ENCODE data around the gene MPC1. TPM values are rescaled to one million over a fixed set of nuclear protein-coding genes. Genes with fewer than 3 reads are reported as not detected.
"Not testable (repeated sequence)": the region's sequence is repeated elsewhere in the genome, so short reads cannot be mapped to it uniquely, and the experiment has no call there.

Gene MPC1
- total and polyA plus RNA-seq, 9 donors, result 64.7 to 98.0 (median 71.2) TPM

- no peaks in the 10 kb centered on the region for H3K9me3 ChIP-seq (replicated peaks; ENCODE audit: control insufficient read depth, low read depth, low read length)
- no peak overlapping the region for H3K27ac ChIP-seq (ENCODE audit: low read length)
- H3K4me1 ChIP-seq (ENCODE audit: control insufficient read depth, insufficient read depth, low read length), result no peaks in the 10 kb centered on the region
- no peaks in the 10 kb centered on the region for H3K36me3 ChIP-seq (ENCODE audit: control insufficient read depth, insufficient read depth, low read length)
- WGBS (ENCODE audit: insufficient coverage), result no CpG with 5 or more reads among the region's 4 CpGs
- H3K27me3 ChIP-seq (ENCODE audit: control insufficient read depth, insufficient read depth, low read length), result peaks cover 7% of the 10 kb centered on the region
- no peak overlapping the region for H3K4me3 ChIP-seq (ENCODE audit: low read length)
- DNase-seq, result peak; percentile 41
These were observed 30.9 kb downstream of the MPC1 start for GRCh38 chr6:166351715-166352285.

GRCh38 chr6:166348305-166348949 is 34.3 kb downstream of the MPC1 start:
- no peak for DNase-seq
- Histone ChIP-seq H3K9me3 (replicated peaks; ENCODE audit: control insufficient read depth, low read depth, low read length) (no peaks in the 10 kb centered on the region), H3K4me3 (ENCODE audit: low read length) (no peak overlapping the region), H3K36me3 (ENCODE audit: control insufficient read depth, insufficient read depth, low read length) (no peaks in the 10 kb centered on the region), H3K27ac (ENCODE audit: low read length) (no peak overlapping the region), H3K27me3 (ENCODE audit: control insufficient read depth, insufficient read depth, low read length) (no peaks in the 10 kb centered on the region), H3K4me1 (ENCODE audit: control insufficient read depth, insufficient read depth, low read length) (no peaks in the 10 kb centered on the region)
- WGBS (ENCODE audit: insufficient coverage), result 97% methylated on average over 3 of the region's 6 CpGs

- DNase-seq, result peak; percentile 23
- H3K4me3 ChIP-seq (ENCODE audit: low read length), result no peak overlapping the region
- no peaks in the 10 kb centered on the region for H3K36me3 ChIP-seq (ENCODE audit: control insufficient read depth, insufficient read depth, low read length)
- no peaks in the 10 kb centered on the region for H3K9me3 ChIP-seq (replicated peaks; ENCODE audit: control insufficient read depth, low read depth, low read length)
- H3K27ac ChIP-seq (ENCODE audit: low read length), result no peak overlapping the region
- no peaks in the 10 kb centered on the region for H3K4me1 ChIP-seq (ENCODE audit: control insufficient read depth, insufficient read depth, low read length)
- H3K27me3 ChIP-seq (ENCODE audit: control insufficient read depth, insufficient read depth, low read length), result no peaks in the 10 kb centered on the region
These were observed 35.8 kb downstream of the MPC1 start for GRCh38 chr6:166346965-166347364.

- no peaks in the 10 kb centered on the region for H3K9me3 ChIP-seq (replicated peaks; ENCODE audit: control insufficient read depth, low read depth, low read length)
- no CpG with 5 or more reads among the region's 3 CpGs for WGBS (ENCODE audit: insufficient coverage)
- no peak overlapping the region for H3K27ac ChIP-seq (ENCODE audit: low read length)
- DNase-seq, result no peak
- H3K27me3 ChIP-seq (ENCODE audit: control insufficient read depth, insufficient read depth, low read length), result no peaks in the 10 kb centered on the region
- H3K4me1 ChIP-seq (ENCODE audit: control insufficient read depth, insufficient read depth, low read length), result peaks cover 2% of the 10 kb centered on the region
- H3K36me3 ChIP-seq (ENCODE audit: control insufficient read depth, insufficient read depth, low read length), result no peaks in the 10 kb centered on the region
- no peak overlapping the region for H3K4me3 ChIP-seq (ENCODE audit: low read length)
These were observed 36.3 kb downstream of the MPC1 start for GRCh38 chr6:166346449-166346848.

GRCh38 chr6:166345672-166346071 is 37.1 kb downstream of the MPC1 start:
- not testable (repeated sequence) for H3K27ac ChIP-seq (ENCODE audit: low read length)

GRCh38 chr6:166344921-166345320 is 37.8 kb downstream of the MPC1 start:
- H3K4me1 ChIP-seq (ENCODE audit: control insufficient read depth, insufficient read depth, low read length); H3K27me3 ChIP-seq (ENCODE audit: control insufficient read depth, insufficient read depth, low read length); H3K4me3 ChIP-seq (ENCODE audit: low read length); H3K27ac ChIP-seq (ENCODE audit: low read length); H3K9me3 ChIP-seq (replicated peaks; ENCODE audit: control insufficient read depth, low read depth, low read length); H3K36me3 ChIP-seq (ENCODE audit: control insufficient read depth, insufficient read depth, low read length): not testable (repeated sequence)
- DNase-seq, result peak; percentile 11
- 79% methylated on average over 2 of the region's 2 CpGs for WGBS (ENCODE audit: insufficient coverage)

More at GRCh38 chr6:166345672-166346071, 37.1 kb downstream of the MPC1 start:
- H3K4me3 ChIP-seq (ENCODE audit: low read length); H3K4me1 ChIP-seq (ENCODE audit: control insufficient read depth, insufficient read depth, low read length); H3K36me3 ChIP-seq (ENCODE audit: control insufficient read depth, insufficient read depth, low read length); H3K27me3 ChIP-seq (ENCODE audit: control insufficient read depth, insufficient read depth, low read length); DNase-seq; H3K9me3 ChIP-seq (replicated peaks; ENCODE audit: control insufficient read depth, low read depth, low read length): not testable (repeated sequence)
- WGBS (ENCODE audit: insufficient coverage), result 65% methylated on average over 6 of the region's 9 CpGs

- no peaks in the 10 kb centered on the region for H3K9me3 ChIP-seq (replicated peaks; ENCODE audit: control insufficient read depth, low read depth, low read length)
- WGBS (ENCODE audit: insufficient coverage), result 87% methylated on average over 6 of the region's 8 CpGs
- H3K27ac ChIP-seq (ENCODE audit: low read length), result no peak overlapping the region
- H3K4me3 ChIP-seq (ENCODE audit: low read length), result no peak overlapping the region
- H3K4me1 ChIP-seq (ENCODE audit: control insufficient read depth, insufficient read depth, low read length), result peaks cover 9% of the 10 kb centered on the region
- peaks cover 9% of the 10 kb centered on the region for H3K36me3 ChIP-seq (ENCODE audit: control insufficient read depth, insufficient read depth, low read length)
- no peaks in the 10 kb centered on the region for H3K27me3 ChIP-seq (ENCODE audit: control insufficient read depth, insufficient read depth, low read length)
- no peak for DNase-seq
These were observed 38.5 kb downstream of the MPC1 start for GRCh38 chr6:166344240-166344639.

GRCh38 chr6:166343150-166343487 is 39.6 kb downstream of the MPC1 start:
- no CpG with 5 or more reads among the region's 3 CpGs for WGBS (ENCODE audit: insufficient coverage)
- H3K27me3 ChIP-seq (ENCODE audit: control insufficient read depth, insufficient read depth, low read length), result no peaks in the 10 kb centered on the region
- DNase-seq, result peak; percentile 41
- peak overlapping the region; percentile 90 for H3K4me3 ChIP-seq (ENCODE audit: low read length)
- H3K4me1 ChIP-seq (ENCODE audit: control insufficient read depth, insufficient read depth, low read length), result peaks cover 9% of the 10 kb centered on the region
- H3K9me3 ChIP-seq (replicated peaks; ENCODE audit: control insufficient read depth, low read depth, low read length), result no peaks in the 10 kb centered on the region
- peaks cover 9% of the 10 kb centered on the region for H3K36me3 ChIP-seq (ENCODE audit: control insufficient read depth, insufficient read depth, low read length)
- peak overlapping the region; percentile 93 for H3K27ac ChIP-seq (ENCODE audit: low read length)

- Histone ChIP-seq H3K36me3 (ENCODE audit: control insufficient read depth, insufficient read depth, low read length) (peaks cover 9% of the 10 kb centered on the region), H3K4me3 (ENCODE audit: low read length) (peak within 1 kb of the TSS; percentile 90), H3K27ac (ENCODE audit: low read length) (peak within 1 kb of the TSS; percentile 93), H3K4me1 (ENCODE audit: control insufficient read depth, insufficient read depth, low read length) (peaks cover 9% of the 10 kb centered on the region), H3K9me3 (replicated peaks; ENCODE audit: control insufficient read depth, low read depth, low read length) (no peaks in the 10 kb centered on the region), H3K27me3 (ENCODE audit: control insufficient read depth, insufficient read depth, low read length) (no peaks in the 10 kb centered on the region)
- DNase-seq, result peak; percentile 94
- under 1% methylated on average over 64 of the region's 73 CpGs for WGBS (ENCODE audit: insufficient coverage)
These were observed 40.2 kb downstream of the MPC1 start, which contains the start of gene SFT2D1 for GRCh38 chr6:166342349-166343149. Gene SFT2D1, minus strand, starts transcription at chr6:166342545. Its CDS starts 64 bp downstream, at chr6:166342481.

- peak overlapping the region; percentile 90 for H3K4me3 ChIP-seq (ENCODE audit: low read length)
- H3K36me3 ChIP-seq (ENCODE audit: control insufficient read depth, insufficient read depth, low read length), result peaks cover 14% of the 10 kb centered on the region
- peak; percentile 54 for DNase-seq
- no peaks in the 10 kb centered on the region for H3K9me3 ChIP-seq (replicated peaks; ENCODE audit: control insufficient read depth, low read depth, low read length)
- WGBS (ENCODE audit: insufficient coverage), result 1% methylated on average over 16 of the region's 16 CpGs
- H3K4me1 ChIP-seq (ENCODE audit: control insufficient read depth, insufficient read depth, low read length), result peaks cover 9% of the 10 kb centered on the region
- peak overlapping the region; percentile 93 for H3K27ac ChIP-seq (ENCODE audit: low read length)
- no peaks in the 10 kb centered on the region for H3K27me3 ChIP-seq (ENCODE audit: control insufficient read depth, insufficient read depth, low read length)
These were observed 40.8 kb downstream of the MPC1 start for GRCh38 chr6:166341977-166342348.
